GM21737 (cell line): Measurements from ENCODE around the gene TMEM267.
"Not testable (repeated sequence)": the region's sequence is repeated elsewhere in the genome, so short reads cannot be mapped to it uniquely, and the experiment has no call there.

ENCODE experiments used
- ATAC-seq: cut with Tn5 transposase; IDR thresholded peaks from one replicate; pipeline ENCODE4 v1.9.1; 2021; ENCODE audit warnings: mild to moderate bottlenecking, moderate library complexity; ENCODE audit not compliant: unreplicated experiment

The TMEM267 gene

GRCh38 chr5:43461066-43461465 lies 22.6 kb downstream of the TMEM267 start:
- ATAC-seq = no peak

DNA sequence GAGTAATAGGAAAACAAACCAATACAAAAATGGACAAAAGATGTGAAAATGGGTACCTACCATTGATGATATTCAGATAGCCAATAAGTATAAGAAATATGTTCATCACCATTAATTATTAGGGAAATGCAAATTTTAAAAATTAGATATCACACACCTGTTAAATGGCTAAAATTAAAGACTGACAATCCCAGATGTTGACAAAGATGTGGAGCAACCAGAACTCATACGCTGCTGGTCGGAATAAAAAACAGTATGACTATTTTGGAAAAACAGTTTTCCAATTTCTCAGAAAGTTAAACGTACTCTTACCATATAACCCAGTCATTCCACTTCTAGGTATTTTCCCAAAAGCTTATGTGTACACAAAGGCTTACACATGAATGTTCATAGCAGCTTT lies 27.1 kb downstream of the TMEM267 start:
- no peak for ATAC-seq

GRCh38 chr5:43441575-43441974 lies 42.1 kb downstream of the TMEM267 start:
- ATAC-seq = not testable (repeated sequence)

DNA sequence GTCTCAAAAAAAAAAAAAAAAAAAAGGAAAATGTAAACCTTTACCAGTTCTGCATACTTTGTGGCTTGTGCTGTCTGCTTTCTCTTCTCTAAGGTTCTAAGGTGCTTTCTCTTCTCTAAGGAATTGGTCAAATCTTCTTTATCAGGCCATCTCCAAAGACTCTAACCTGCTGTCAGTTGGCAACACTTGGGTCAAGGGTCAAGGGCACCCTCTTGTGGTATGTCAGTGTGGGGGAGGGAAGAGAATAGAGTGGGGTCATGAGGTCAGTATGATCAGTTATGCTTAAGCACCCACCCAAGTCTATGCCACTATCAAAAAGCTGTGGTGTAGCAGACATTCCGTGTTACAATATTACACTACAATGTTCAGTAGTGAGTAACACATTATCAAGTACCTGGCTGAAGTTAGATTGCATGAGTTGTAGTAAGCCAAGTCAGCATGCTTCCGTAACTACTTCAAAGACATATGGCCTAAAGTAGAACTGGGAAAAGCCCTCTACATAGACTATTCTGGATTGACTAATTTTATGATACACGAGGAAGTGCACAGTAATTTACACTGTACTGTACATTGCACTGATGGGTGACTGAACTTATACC lies 46.5 kb downstream of the TMEM267 start:
- ATAC-seq = no peak

DNA sequence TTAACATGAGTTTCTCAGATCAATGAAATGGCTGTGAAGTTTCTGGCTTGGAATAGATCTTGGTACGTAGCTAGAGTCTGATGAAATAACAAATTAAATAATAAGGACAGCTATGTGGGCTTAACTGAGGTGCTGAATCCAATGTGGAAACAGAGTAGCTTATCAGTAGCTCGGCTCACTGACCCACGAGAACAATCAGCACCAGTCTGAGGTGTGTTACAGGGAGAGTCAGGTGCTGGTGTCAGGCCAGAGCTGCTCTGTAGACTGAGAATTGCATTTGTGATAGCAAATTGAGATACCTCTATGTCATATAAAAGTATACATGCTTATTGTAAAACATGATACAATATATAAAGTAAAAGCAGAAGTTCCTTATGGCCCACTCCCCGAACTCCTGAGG lies 50.3 kb downstream of the TMEM267 start:
- ATAC-seq = no peak

DNA sequence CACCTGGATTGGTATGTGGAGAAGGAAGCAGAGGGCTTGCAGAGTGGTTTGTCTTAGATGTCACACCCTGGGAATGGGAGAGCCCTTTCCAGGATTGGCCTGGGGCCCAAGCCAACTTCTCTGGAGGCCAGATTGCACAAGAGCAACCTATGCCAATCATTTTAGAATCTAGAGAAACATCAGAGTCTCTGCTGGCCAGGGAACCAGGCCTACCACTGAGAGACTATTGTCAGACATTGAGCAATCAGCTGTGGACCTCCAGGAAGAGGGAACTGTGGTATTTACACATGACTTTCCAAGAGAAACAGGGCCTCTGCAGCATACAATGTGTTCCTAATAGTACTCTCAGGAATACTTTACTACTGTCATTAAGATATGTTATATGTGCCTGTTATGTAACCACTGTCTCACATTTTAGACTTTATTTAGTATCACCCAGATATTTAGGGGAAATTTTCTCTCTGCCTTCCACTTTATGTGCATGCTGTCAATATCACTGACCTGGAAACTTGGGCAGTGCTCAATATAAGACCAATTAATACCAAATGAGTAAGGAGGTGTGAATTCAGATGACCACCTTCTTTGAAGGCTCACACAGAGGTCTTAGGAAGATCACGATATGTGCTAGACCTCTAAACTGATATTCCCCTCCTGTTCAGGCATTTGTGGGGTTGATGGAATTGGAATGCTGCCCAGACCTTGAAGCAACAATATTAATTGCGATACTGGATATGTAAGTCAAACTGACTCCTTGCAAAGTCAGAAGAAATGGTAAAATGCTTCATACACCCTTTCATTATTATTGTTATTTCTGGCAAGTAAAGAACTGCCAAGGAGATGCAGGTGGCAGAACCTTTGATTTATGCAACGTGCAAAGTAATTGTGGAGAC lies 50.9 kb downstream of the TMEM267 start:
- no peak for ATAC-seq

- ATAC-seq = no peak
Observed at GRCh38 chr5:43429706-43430105, 54.0 kb downstream of the TMEM267 start.

GRCh38 chr5:43429016-43429415 lies 54.6 kb downstream of the TMEM267 start:
- ATAC-seq = no peak

DNA sequence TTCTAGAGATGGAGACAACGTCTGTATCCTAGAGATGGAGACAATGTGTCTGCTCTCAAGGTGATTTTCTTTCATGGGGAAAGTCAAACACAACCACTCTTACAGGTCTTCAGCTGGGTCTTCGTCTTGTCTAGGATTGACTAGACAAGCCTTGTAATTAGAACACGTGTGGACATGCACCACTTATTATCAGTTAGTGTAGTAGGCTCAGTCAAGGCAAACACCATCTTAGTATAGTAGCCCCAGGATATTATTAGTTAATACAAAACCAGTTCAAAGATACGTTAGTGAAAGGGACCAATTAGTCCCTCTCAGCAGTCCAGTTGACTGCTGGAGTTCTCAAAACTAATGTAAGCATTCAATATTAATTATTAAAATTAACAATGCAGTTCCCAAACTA lies 56.4 kb downstream of the TMEM267 start:
- no peak for ATAC-seq

DNA sequence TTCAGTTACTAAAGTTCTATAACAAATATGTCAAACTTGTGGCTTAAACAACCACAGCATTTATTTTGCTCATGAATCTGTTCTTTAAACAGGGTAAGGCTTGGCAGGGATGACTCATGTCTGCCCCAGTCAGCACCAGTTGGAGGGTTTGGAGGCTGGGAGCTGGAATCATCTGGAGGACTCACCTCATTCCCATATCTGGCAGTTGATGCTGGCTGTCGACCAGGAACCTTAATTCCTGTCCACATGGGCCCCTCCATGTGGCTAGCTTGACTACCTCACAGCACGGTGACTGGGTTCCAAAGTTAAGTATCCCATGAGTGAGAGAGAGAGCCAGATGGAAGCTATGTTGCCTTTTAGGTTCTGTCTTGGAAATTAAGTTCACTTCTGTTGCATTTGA lies 57.7 kb downstream of the TMEM267 start:
- ATAC-seq = no peak

GRCh38 chr5:43423086-43423485 lies 60.6 kb downstream of the TMEM267 start:
- ATAC-seq = not testable (repeated sequence)

DNA sequence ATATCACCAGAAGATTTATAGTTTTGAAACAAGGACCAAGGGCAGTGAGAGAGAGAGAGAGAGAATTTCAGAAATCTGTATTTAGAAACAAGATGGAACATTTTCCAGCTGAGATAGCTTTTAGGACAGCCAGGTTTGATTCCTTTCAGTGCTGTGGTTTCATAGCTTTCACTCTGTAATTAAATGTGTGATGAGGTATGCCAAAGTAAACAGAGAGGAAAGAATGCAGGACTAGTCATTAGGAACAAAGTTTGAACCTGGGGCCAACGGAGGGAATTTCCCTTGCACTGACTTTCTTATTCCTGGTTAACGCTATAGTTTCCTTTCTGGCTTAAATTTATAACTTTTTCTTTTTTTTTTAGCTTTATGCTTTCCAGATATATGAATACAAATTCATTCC lies 61.5 kb downstream of the TMEM267 start:
- ATAC-seq = no peak

DNA sequence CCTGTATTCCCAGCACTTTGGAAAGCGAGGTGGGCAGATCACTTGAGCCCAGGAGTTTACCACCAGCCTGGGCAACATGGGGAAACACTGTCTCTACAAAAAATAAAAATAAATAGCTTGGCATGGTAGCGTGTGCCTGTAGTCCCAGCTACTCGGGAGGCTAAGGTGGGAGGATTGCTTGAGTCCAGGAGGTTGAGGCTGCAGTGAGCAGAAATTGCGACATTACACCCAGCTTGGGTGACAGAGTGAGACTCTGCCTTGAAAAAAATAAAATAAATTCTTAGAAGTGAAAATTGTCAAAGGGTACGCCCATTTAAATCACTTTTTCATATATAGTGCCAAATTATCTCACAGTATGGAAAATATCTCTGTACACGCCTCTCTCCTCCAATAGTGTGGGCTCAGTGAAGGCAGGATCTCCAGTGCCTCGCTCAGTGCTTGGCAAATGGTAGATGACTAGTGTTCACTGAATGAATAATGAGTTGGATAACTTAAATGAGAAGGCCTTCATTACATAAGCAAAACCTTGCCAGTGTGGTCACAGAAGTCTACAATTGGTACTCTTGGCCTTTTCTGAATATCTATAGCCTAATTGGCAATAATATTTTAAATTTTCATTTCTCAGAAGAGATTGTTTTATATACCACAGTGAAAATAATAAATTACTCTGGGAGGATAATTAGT lies 62.1 kb downstream of the TMEM267 start:
- no peak for ATAC-seq

- no peak for ATAC-seq
Observed at GRCh38 chr5:43420241-43420640, 63.4 kb downstream of the TMEM267 start.

DNA sequence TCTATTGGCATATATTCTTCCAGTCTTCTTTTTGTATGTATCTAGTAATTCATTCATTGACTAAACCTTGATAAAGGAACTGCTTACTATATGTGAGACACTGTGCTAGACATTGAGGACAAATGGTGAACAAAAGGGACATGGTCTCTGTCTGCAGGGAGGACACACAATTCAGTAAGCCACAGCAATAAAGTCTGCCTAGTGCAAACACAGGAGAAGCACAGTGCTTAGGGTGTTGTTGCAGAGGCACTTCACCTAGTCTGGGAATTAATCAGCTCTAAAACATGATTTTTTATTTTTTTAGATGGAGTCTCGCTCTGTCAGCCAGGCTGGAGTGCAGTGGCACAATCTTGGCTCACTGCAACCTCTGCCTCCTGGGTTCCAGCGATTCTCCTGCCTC lies 65.1 kb downstream of the TMEM267 start:
- ATAC-seq = no peak

- ATAC-seq = no peak
Observed at GRCh38 chr5:43416803-43417394, 66.8 kb downstream of the TMEM267 start.

- no peak for ATAC-seq
Observed at GRCh38 chr5:43415935-43416802, 67.5 kb downstream of the TMEM267 start.

GRCh38 chr5:43413966-43414365 lies 69.7 kb downstream of the TMEM267 start:
- ATAC-seq = no peak

GRCh38 chr5:43412644-43413043 lies 71.0 kb downstream of the TMEM267 start:
- no peak for ATAC-seq

GRCh38 chr5:43412156-43412555 lies 71.5 kb downstream of the TMEM267 start, which contains the start of gene CCL28:
Gene CCL28 (minus strand): TSS chr5:43412391. CDS start chr5:43412316, 75 bp downstream.
- no peak for ATAC-seq
